Tibial artery (tissue), 4 donors: ENCODE data around the gene SLFN12L.
"Not testable (repeated sequence)": the region's sequence is repeated elsewhere in the genome, so short reads cannot be mapped to it uniquely, and the experiment has no call there.

Experiments used
- DNase-seq, 2 donors: peaks; one replicate each; pipeline ENCODE4 v3.0.0-alpha.2; 2019
- H3K27ac ChIP-seq, 2 donors: fragments of 200-600 bp; sonication (generic) in 1 of 2; 1 replicate in 1 of 2; 2 replicates in 1 of 2; pipeline ENCODE4 v1.5.1; 2018 to 2019; ENCODE audit warnings: mild to moderate bottlenecking in 1 of 2
- H3K27me3 ChIP-seq, 2 donors: fragments of 200-600 bp; sonication (generic) in 1 of 2; one replicate each; pipeline versions ENCODE4 v1.5.1 to v1.6.0; 2016 to 2019
- H3K36me3 ChIP-seq, 3 donors: fragments of 200-600 bp; sonication (generic) in 2 of 3; one replicate each; pipeline ENCODE4 v1.5.1; 2016 to 2019; ENCODE audit warnings: mild to moderate bottlenecking in 2 of 3
- H3K4me1 ChIP-seq, 4 donors: fragments of 200-600 bp; sonication (generic) in 2 of 4; 1 replicate in 3 of 4; 2 replicates in 1 of 4; pipeline ENCODE4 v1.5.1; 2016 to 2019
- H3K4me3 ChIP-seq, 2 donors: fragments of 200-600 bp; sonication (generic) in 1 of 2; 1 replicate in 1 of 2; 2 replicates in 1 of 2; pipeline ENCODE4 v1.5.1; 2018 to 2019; ENCODE audit warnings: mild to moderate bottlenecking in 2 of 2
- H3K9me3 ChIP-seq, 3 donors: fragments of 200-600 bp; sonication (generic) in 1 of 3; one replicate each; pipeline ENCODE4 v1.5.1; 2016 to 2019
- intact Hi-C: fragments of 100-400 bp; cut with DNase I; formaldehyde crosslinking; loops from one replicate; pipeline ENCODE4 v1.15.0; 2023; ENCODE audit warnings: low total_unique reads
- TF ChIP-seq, protein P1 (sequence below), 2 experiments: fragments of 200-600 bp in 1 of 2; fragments of 450-650 bp in 1 of 2; IDR thresholded peaks; one replicate each; pipeline ENCODE4 v1.5.1; 2017 to 2019; ENCODE audit warnings: antibody characterized with exemption in 2 of 2, mild to moderate bottlenecking in 1 of 2, moderate library complexity in 1 of 2

The SLFN12L gene

DNA sequence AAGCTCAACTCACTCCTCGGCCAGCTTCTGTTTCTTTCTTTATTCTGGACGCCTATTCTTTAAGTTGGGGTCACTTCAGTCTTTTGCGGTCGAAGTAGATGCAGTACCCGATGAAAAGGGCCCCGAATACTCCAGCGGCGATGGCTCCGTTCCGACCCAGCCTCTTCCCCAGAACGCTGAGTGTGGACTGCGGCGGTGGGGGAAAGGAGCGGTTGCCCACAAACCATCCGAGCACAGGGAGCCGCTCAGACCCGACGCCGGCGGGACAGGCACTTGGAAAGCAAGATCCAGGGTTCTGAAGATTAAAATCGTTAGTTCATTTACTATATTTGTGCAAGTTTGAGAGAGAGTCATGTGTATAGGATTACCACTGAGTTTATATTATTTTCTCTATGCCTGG, 22.5 kb downstream of the SLFN12L start:
- H3K27ac ChIP-seq: no peak overlapping the region

DNA sequence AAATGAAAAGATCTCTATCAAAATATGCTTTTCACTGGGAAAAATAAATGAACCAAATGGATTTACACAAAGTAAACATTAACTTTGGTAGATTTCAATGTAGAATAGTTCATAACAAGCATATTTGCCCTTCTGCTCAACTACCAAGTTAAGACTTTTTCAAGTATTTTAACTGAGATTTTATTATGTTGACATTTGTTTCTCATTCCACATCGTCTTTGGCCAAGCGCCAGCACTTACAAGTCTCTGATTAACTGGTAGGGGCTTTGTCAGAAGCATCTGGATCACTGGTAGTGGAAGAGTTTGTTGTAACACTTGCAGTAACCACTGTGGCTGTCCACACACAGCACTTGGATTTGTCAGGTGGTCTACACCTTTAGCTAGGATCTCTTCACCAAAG, 22.9 kb downstream of the SLFN12L start:
- Histone ChIP-seq H3K4me3 (no peak overlapping the region), H3K9me3 (no peaks in the 10 kb centered on the region), H3K36me3 (no peaks in the 10 kb centered on the region), H3K27me3 (peaks cover 0 to 18% of the 10 kb centered on the region in 2 donors), H3K27ac (no peak overlapping the region), H3K4me1 (no peaks in the 10 kb centered on the region)
- DNase-seq: no peak
- TF ChIP-seq, protein P1, sequence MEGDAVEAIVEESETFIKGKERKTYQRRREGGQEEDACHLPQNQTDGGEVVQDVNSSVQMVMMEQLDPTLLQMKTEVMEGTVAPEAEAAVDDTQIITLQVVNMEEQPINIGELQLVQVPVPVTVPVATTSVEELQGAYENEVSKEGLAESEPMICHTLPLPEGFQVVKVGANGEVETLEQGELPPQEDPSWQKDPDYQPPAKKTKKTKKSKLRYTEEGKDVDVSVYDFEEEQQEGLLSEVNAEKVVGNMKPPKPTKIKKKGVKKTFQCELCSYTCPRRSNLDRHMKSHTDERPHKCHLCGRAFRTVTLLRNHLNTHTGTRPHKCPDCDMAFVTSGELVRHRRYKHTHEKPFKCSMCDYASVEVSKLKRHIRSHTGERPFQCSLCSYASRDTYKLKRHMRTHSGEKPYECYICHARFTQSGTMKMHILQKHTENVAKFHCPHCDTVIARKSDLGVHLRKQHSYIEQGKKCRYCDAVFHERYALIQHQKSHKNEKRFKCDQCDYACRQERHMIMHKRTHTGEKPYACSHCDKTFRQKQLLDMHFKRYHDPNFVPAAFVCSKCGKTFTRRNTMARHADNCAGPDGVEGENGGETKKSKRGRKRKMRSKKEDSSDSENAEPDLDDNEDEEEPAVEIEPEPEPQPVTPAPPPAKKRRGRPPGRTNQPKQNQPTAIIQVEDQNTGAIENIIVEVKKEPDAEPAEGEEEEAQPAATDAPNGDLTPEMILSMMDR (IDR thresholded peaks at IDR 0.05): no peak
- intact Hi-C loops: no loop called here

More for the DNA sequence above, 22.5 kb downstream of the SLFN12L start:
- no peaks in the 10 kb centered on the region for H3K9me3 ChIP-seq
- H3K27me3 ChIP-seq: peaks cover 0 to 20% of the 10 kb centered on the region in 2 donors
- H3K4me3 ChIP-seq: no peak overlapping the region
- H3K4me1 ChIP-seq: no peaks in the 10 kb centered on the region
- no peaks in the 10 kb centered on the region for H3K36me3 ChIP-seq
- intact Hi-C loops: no loop called here
- no peak for DNase-seq
- TF ChIP-seq, protein P1 (IDR thresholded peaks at IDR 0.05): no peak

DNA sequence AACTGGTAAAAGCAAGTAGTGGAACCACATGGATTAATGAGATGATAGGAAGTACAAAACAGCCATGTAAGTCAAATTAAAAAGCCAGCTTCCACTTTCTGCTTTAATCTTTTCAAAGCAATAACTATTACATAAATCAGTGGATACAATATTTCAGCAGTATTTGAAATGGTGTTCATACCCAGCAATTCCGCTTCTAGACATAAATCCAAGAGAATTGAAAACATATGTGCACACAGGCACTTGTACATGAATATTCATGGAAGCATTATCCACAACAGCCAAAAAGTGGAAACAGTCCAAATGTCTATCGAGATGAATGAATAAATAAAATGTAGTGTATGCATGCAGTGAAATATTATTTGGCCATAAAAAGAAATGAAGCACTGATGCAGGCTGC, 27.4 kb downstream of the SLFN12L start:
- no peak overlapping the region for H3K27ac ChIP-seq
- H3K4me3 ChIP-seq: no peak overlapping the region
- peaks cover 0 to 16% (median 11%) of the 10 kb centered on the region in 3 donors for H3K9me3 ChIP-seq
- TF ChIP-seq, protein P1 (IDR thresholded peaks at IDR 0.05): no peak
- intact Hi-C loops: no loop called here
- peaks cover 0 to 12% of the 10 kb centered on the region in 2 donors for H3K27me3 ChIP-seq
- H3K4me1 ChIP-seq: no peaks in the 10 kb centered on the region
- no peaks in the 10 kb centered on the region for H3K36me3 ChIP-seq
- no peak for DNase-seq

DNA sequence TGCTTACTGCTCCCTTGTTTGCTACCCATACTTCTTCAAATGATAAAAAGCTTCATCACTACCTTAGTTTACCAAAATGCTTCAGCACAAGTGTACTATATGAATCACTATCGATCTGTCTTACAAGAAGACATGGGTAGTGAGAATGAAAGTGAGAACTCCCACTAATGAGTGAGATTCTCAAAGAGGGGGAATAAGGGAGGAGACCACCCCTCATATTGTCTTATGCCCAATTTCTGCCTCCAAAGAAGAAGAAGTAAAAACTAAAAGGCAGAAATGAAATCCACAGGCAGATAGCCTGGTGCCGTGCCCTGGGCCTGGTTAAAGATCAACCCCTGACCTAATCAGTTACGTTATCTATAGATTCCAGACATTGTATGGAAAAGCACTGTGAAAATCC, 29.8 kb downstream of the SLFN12L start:
- intact Hi-C loops, H3K27me3 ChIP-seq, H3K4me3 ChIP-seq, DNase-seq, H3K27ac ChIP-seq, H3K36me3 ChIP-seq, H3K4me1 ChIP-seq: not testable (repeated sequence)
- H3K9me3 ChIP-seq: peaks cover 0 to 16% (median 11%) of the 10 kb centered on the region in 3 donors

DNA sequence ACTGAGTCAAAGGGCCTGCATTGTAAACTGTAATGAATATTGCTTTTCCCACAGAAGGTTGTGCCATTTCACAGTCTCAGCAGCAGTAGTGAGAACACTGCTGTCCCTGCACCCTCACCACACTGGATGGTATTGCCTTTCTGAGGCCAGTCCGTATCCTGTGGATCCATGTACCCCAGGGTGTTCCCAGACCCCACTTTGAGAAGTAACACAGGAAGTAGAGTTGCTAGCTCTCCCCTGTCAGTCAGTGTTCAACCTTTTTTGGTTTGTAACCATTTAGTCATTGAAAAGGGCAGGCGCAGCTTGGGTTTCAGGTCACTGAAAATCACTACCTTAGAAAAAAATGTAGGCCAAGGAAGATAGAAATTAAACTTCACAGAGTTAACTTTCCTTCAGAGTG, 37.9 kb downstream of the SLFN12L start:
- intact Hi-C loops: no loop called here
- TF ChIP-seq, protein P1 (IDR thresholded peaks at IDR 0.05): no peak
- peaks cover 6 to 68% of the 10 kb centered on the region in 2 donors for H3K27me3 ChIP-seq

DNA sequence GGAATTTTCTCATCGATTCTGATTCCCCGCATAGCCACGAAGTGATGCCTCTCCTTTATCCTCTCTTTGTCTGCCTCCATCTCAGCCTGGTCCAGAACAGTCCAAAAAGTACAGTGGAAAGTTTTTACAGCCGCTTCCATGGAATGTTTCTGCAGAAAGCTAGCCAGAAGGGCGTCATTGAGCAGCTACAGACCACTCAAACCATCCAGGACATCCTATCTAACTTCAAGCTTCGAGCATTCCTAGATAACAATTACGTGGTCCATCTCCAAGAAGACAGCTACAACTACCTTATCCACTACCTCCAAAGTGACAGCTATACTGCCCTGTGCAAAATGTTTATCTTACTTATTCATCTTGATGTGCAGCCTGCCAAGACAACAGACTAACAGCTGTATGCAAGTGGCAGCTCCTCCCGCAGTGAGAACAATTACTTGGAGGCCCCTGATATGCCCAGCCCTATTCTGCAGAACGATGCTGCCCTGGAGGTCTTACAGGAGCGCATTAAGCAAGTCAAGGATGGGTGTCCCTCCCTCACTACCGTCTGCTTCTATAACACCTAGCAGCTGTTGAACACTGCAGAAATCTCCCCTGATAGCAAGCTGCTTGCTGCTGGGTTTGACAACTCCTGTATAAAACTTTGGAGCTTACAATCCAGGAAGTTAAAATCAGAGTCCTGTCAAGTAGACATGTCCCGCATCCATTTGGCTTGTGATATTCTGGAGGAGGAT, 38.9 kb downstream of the SLFN12L start:
- H3K27ac ChIP-seq: no peak overlapping the region
- TF ChIP-seq, protein P1 (IDR thresholded peaks at IDR 0.05): no peak
- peaks cover 6 to 75% of the 10 kb centered on the region in 2 donors for H3K27me3 ChIP-seq
- no peaks in the 10 kb centered on the region for H3K36me3 ChIP-seq
- H3K9me3 ChIP-seq: no peaks in the 10 kb centered on the region
- peaks cover 0 to 6% (median 3%) of the 10 kb centered on the region in 4 donors for H3K4me1 ChIP-seq
- no peak for DNase-seq
- intact Hi-C loops: no loop called here
- no peak overlapping the region for H3K4me3 ChIP-seq

More for the DNA sequence above, 37.9 kb downstream of the SLFN12L start:
- no peaks in the 10 kb centered on the region for H3K36me3 ChIP-seq
- H3K9me3 ChIP-seq: no peaks in the 10 kb centered on the region
- H3K4me3 ChIP-seq: no peak overlapping the region
- no peak for DNase-seq
- H3K27ac ChIP-seq: no peak overlapping the region
- H3K4me1 ChIP-seq: peaks cover 0 to 6% (median 3%) of the 10 kb centered on the region in 4 donors
